ENCODE results near the gene SLC4A1. TPM values are rescaled to one million over a fixed set of nuclear protein-coding genes. Genes with fewer than 3 reads are reported as not detected.

The SLC4A1 gene
- total RNA-seq, 4 donors from 2014 or later, result 0.16 to 1.2 (median 0.56) TPM

DNA sequence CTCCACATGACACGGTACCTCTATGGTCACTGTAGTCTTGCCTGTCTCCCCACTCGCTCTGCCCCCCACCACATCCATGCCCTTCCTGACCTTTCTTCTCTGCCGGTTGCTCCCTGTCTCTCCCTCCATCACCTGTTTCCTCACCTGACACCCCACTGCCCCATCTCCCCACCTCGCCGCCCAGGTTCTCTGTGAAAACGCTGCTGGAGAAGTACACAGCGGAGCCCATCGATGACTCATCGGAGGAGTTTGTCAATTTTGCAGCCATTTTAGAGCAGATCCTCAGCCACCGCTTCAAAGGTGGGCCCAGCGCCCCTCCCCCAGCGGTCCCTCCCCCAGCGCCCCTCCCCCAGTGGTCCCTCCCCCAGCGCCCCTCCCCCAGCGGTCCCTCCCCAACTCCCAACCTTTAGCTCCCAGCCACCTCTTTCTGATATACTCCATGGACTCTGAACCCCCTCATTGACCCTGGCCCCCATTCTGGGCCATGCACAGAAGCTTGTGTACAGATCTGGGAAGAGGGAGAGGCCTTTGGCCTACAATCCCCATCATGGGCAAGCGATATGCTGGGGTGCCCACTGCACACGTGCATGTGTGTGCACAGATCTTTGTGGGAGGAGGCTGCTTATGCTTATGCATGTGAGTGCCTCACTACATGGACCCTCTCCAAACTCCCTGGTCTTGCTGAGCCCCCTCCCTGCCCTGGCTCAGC lies 44.6 kb upstream of the SLC4A1 start:
- no peak for ATAC-seq (ENCODE audit: low FRiP score)
- no peak for DNase-seq (ENCODE audit: low spot score)
- TF ChIP-seq, protein P1, sequence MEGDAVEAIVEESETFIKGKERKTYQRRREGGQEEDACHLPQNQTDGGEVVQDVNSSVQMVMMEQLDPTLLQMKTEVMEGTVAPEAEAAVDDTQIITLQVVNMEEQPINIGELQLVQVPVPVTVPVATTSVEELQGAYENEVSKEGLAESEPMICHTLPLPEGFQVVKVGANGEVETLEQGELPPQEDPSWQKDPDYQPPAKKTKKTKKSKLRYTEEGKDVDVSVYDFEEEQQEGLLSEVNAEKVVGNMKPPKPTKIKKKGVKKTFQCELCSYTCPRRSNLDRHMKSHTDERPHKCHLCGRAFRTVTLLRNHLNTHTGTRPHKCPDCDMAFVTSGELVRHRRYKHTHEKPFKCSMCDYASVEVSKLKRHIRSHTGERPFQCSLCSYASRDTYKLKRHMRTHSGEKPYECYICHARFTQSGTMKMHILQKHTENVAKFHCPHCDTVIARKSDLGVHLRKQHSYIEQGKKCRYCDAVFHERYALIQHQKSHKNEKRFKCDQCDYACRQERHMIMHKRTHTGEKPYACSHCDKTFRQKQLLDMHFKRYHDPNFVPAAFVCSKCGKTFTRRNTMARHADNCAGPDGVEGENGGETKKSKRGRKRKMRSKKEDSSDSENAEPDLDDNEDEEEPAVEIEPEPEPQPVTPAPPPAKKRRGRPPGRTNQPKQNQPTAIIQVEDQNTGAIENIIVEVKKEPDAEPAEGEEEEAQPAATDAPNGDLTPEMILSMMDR (IDR thresholded peaks at IDR 0.05), result no peak

DNA sequence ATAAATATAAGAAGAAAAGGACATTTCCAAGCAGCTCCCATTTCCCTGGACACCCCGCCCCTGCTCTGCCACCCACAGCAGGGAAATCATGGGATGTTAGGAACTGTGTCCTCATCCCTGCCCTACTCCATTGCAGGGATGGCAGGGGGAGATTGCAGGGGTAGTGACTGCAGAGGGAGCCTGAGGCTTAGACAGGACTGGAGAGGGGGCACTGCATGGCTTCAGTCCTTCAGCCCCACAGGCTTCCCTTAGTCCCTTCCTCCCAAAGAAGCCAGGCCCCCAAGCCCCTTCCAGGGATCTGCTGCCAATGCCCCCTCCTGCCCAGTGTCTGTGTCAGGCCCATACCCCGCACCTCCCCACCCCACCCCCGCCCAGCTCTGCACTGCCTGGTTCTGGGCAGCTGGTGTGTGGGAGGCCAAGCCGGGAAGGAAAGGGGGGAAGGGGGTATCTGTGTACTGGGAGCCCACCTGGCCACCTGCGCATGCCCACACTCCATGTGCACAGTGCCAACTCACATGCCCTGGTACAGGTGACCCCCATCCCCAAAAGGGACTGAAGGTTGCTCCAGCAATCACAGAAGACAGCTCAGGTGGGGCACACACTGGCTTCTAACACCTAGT lies 43.7 kb upstream of the SLC4A1 start:
- DNase-seq (ENCODE audit: low spot score) (no peak), ATAC-seq (ENCODE audit: low FRiP score) (no peak)
- TF ChIP-seq, protein P1 (IDR thresholded peaks at IDR 0.05), result no peak

DNA sequence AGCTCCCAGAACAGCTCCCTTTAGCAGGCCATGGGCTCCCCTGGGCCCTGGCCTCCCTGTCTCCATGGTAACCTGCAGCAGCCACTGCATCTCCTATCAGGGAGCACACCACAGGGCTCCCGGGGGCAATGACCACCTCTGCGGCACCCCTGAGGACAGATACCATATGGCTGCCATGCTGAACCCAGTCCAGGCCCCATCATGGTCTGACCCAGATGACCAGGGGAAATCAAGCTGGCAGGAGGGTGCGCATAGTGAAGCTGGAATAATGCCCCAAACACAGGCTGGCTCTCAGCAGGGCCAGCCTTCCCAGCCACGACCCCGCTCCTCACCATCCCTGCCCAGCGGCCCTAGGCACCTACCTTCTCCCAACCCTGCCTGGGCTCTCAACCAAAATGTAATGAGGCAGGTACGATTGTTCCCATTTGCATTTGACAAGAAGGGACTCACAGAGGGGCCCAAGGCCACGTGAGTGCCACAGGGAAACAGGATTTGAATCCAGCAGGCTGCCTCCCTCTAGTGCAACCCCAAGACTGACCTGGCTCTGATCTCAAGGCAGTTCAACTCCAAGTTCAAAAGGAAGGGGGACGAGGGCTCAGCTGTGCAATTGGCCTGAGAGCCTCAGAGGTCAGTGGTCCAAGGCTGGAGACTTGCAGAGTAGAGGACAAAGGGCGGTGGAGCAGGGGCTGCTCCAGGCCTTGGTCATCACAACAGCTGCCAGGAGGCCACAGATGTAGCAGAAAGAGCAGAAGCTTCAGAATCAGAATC lies 42.9 kb upstream of the SLC4A1 start:
- DNase-seq (ENCODE audit: low spot score), result no peak
- ATAC-seq (ENCODE audit: low FRiP score), result no peak
- TF ChIP-seq, protein P1 (IDR thresholded peaks at IDR 0.05), result no peak

DNA sequence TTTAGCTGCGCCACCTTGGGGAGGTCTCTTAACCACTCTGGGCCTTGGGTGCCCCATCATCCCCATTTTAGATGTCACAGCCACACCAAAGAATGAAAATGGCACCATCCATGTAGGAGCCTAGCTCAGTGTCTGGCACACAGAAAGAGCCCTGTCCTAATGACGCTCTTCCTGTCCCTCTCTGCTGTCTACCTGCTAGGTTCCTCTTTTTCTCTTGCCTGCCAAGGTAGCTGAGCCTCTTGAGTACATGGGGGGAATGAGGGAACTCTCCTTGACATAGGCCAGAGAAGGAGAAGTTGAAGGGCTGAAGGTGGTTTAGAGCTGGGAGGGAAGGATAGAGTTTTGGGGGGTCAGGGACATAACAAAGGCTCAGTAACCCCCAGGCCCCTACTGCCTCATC lies 42.3 kb upstream of the SLC4A1 start:
- no peak for DNase-seq (ENCODE audit: low spot score)
- TF ChIP-seq, protein P1 (IDR thresholded peaks at IDR 0.05), result no peak
- ATAC-seq (ENCODE audit: low FRiP score), result no peak

DNA sequence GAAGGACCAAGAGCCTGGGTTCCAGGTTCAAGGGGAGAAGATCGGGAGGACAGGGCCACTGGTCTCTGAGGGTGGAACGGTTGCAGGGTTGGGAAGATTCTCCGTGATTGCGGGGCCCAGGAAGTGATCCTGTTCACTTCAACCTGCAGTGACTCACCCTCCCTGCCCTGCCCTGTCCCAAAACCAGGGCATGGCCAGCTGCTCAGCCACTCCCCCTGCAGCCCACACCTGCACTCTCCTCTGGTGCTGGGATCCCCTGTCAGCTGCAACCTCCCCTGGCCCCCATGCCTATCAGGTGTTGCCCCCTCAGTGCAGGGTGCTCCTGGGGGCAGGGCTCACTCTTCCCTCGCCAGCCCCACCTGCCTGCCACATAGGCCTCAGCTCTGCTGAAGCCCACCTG lies 41.5 kb upstream of the SLC4A1 start:
- TF ChIP-seq, protein P1 (IDR thresholded peaks at IDR 0.05), result no peak
- DNase-seq (ENCODE audit: low spot score), result no peak
- ATAC-seq (ENCODE audit: low FRiP score), result no peak

DNA sequence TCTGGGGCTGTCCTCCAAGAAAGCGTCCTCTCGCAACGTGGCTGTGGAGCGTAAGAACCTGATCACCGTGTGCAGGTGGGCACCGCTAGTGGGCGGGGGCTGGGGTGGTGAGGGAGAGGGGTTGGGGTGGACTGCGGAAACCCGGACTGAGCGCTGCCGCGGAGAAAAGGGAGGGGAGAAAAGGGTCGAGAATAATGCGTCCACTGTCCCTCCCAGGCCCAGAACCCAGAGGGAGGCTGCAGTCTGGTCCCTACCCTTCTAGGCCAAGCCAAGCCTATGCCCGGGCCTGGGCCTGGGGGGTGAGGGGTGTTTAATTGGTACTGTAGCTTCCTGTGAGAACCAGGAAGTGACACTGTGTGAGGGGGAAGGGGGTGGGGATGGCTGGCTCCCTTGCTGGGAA lies 40.9 kb upstream of the SLC4A1 start:
- TF ChIP-seq, protein P1 (IDR thresholded peaks at IDR 0.05), result no peak
- ATAC-seq (ENCODE audit: low FRiP score) (no peak), DNase-seq (ENCODE audit: low spot score) (no peak)
